GM13976 (cell line): Measurements from ENCODE around the gene JAKMIP2.

Experiments used
- DNase-seq: peaks from one replicate; pipeline ENCODE4 v3.0.0; 2012; ENCODE audit warnings: low spot score
- CTCF ChIP-seq: IDR thresholded peaks from 2 replicates; pipeline ENCODE4 v1.5.1; 2012; ENCODE audit warnings: borderline replicate concordance, mild to moderate bottlenecking; ENCODE audit not compliant: insufficient read depth; ENCODE audit errors: extremely low read depth, missing control alignments, control extremely low read depth
- in situ Hi-C: fragments of 300-500 bp; cut with MboI; formaldehyde crosslinking; loops from one replicate; pipeline ENCODE4 v1.12.0; 2022; ENCODE audit warnings: low sequenced_read_pairs, mixed read lengths, inconsistent platforms; ENCODE audit not compliant: unreplicated experiment

The JAKMIP2 gene

GRCh38 chr5:147789820-147790219, 7.3 kb upstream of the JAKMIP2 start:
- no peak for TF ChIP-seq CTCF
- in situ Hi-C loops = no loop called here
- no peak for DNase-seq

- no peak for TF ChIP-seq CTCF
- no peak for DNase-seq
- in situ Hi-C loops = no loop called here
Measured at GRCh38 chr5:147788023-147788422, 5.5 kb upstream of the JAKMIP2 start.

DNA sequence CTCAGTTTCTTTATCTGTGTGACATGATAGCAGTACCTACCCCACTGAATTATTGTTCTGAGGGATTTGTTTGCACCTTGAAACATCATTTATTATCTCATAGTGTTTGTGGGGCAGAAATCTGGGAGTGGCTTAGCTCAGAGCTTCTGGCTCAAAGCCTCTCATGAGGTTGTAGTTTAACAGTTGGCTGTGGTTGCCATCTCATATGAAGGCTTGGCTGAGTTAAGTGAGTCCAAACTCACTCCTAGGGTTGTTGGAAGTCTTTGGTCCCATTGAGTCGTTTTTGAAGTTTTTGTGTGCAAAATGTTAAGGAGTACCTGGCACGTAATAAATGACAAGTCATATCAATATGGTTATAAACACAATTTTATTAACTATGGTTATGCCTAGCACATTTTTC, 3.6 kb upstream of the JAKMIP2 start:
- no peak for TF ChIP-seq CTCF
- DNase-seq = no peak
- in situ Hi-C loops = no loop called here

- TF ChIP-seq CTCF = no peak
- in situ Hi-C loops = no loop called here
Measured at GRCh38 chr5:147784146-147784987, 1.8 kb upstream of the JAKMIP2 start.

GRCh38 chr5:147780924-147781573, 1.5 kb downstream of the JAKMIP2 start:
- in situ Hi-C loops = no loop called here
- no peak for DNase-seq
- TF ChIP-seq CTCF = no peak

More at GRCh38 chr5:147784146-147784987, 1.8 kb upstream of the JAKMIP2 start:
- no peak for DNase-seq

DNA sequence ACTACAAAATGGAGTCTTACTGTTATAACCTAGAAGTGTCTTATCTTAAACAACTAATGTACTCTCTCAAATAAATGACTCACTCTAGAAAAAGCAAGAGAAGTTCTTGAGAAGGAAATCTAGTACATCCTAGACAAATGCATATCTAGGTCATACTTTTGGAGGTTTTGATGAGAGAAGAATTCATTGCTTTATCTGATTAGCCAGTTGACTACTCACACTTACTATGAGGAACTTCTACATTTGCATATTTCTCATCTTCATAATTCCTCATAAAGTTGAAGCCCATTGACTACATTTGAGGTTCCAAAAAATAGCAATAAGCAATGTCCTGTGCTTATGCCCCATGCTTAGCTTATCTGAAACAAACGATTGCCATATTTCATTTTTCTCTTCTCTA, 2.8 kb downstream of the JAKMIP2 start:
- in situ Hi-C loops = no loop called here
- DNase-seq = no peak
- no peak for TF ChIP-seq CTCF

DNA sequence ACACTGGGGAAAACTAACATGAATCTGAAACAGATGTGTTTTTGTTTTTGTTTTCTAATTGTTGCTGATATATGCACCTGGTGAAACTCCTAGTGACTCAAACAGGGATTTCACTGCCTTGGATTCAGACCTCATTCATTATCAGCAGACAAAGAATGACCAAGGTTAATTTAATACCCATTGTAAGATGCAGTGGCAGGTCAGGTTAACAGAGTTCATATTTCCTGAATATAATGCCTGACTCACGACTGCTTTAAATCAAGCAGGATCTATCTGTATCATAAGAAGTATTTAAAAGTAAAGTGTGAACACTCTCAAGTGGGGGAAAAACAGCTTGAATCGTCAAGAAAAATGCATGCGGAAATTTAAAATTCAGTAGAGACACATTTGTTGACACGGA, 5.5 kb downstream of the JAKMIP2 start:
- no peak for DNase-seq
- in situ Hi-C loops = no loop called here
- no peak for TF ChIP-seq CTCF
